ENCODE data around the gene LRP1B.
"Not testable (repeated sequence)": the region's sequence is repeated elsewhere in the genome, so short reads cannot be mapped to it uniquely, and the experiment has no call there.

LRP1B gene

DNA sequence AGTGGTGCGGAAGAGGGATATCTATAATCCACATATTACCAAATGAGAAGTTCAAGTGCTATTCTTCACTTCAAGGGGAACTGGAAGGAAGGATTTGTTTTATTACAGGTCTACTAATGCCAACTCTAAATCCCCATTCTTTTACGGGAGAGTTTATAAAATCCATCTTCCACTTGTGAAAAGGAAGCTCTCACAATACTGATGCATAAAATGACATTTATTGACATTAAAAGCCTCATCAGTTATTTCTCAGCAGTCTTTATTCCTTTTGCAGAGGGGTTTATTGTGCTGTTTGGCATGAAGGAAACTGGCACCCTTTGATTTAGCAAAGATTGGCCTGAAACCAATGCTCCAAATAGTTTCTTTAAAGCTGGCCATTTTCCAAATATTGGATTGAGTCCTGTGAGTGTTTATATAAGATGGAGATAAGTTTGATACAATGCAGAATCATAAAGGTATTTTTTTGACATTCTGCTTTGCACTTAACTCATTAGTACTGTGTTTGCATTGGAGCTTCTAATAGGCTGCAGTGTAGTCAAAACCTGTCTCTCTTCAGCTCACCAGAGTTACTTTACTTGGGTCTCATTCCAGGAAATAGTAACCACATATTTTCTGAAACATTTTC, 26.6 kb downstream of the LRP1B start:
- DNase-seq (ENCODE audit: low read depth in 2 of 3, low spot score in 1 of 3), result no peak

DNA sequence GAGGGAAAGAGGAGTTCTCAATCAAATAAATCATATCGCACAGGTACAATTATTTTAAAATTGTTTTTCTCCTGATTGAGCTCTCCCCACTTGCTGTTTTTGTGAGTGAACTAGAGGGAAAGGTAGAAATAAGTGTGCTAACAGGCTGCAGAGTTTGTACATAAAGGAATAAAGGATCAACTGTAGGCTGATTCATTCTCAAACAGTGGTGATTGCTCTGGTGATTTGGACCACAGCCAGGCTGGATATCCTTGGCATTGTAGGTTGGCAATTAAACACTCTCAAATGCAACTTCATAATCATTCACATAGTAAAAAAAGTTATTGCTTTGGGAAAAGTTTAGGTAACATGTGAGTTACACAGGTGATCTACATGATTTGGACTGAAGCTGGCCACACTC, 29.8 kb downstream of the LRP1B start:
- no peak for DNase-seq (ENCODE audit: low read depth in 2 of 3, low spot score in 1 of 3)

DNA sequence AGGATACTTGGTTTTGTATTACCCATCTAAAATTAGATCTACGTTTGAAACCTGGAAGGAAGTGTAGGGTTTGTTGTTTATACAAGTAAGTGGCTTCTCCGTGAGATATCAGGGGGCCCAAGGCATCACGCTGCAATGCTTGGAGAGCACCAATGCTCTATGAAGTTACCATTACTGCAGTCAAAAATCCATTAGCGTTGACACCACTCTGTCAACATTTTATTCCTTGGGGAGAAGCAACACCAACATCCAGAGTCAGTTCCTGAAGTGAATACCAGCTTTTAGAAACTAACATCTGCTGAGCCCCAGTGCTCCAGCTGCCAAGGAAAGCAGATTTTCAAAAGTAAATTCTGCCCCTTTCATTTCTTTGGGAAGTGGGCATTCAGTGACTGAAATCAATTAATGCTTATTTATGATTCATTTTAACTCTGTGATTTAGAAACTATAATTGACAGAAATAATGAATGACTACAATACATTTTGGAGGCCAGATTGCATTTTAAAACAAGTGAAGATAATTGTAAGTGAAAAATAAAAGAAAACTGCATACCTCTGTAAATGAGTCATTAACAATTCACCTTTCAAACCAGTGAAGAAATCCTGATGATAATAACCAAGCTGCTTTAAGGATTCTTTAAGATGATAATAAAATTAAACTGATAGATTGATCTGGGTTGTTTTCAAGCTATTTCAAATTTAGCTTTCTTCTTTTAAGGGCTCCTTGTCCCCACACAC, 30.5 kb downstream of the LRP1B start:
- no peak for DNase-seq (ENCODE audit: low read depth in 2 of 3, low spot score in 1 of 3)

DNA sequence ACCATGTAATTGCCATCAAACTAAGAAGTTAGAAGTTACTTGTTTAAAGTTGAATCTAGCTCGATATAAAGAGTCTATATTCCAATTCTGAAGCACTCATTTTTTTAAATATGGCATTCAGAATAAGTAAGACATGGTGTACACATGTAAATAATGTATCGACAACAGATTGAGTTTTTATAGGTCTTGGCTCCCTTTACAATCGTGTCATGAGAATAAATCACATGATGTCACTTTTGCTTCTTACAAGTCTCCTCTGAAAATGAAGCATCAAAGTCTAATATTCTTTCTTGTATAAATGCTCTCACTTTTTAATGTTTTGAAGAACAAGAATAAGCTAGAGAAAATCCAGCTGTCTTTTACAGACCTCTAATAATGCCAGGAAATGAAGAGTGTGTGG, 33.1 kb downstream of the LRP1B start:
- DNase-seq (ENCODE audit: low read depth in 2 of 3, low spot score in 1 of 3), result no peak

DNA sequence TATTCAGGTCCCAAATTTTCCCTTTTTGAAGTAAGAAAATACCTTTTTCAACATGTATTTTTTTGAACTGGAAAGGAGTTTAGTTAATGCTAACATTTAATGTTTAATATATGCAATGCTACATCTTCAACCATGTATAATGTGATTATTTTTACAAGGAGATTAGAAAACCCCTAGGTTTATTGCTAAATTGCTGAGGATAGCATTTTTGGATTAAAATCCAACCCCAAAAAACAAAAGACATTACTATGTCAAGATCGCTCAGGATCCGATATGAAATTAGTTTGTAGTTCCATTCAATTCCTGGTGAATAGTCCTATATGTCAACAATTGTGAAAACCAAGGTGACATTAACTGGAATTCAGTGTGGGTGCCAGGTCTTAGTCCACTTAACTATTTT, 35.2 kb downstream of the LRP1B start:
- no peak for DNase-seq (ENCODE audit: low read depth in 2 of 3, low spot score in 1 of 3)

DNA sequence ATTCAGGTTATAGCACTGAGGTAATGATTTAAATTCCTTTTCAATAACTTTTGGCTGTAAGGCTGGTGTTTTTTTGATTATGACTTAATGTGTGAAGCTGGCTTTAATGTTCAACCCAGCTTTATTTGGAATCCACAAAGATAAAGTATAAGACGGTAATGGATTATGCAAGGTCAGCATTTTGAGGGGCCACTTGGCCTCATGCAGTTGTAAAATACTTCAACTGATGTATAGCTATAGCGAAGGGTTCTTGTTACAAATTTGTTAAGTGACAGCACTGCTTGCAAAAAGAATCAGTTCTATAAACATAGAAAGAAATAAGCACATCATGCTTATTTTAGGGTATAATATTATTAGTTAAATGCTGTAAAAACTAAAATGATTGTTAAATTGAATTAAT, 36.6 kb downstream of the LRP1B start:
- no peak for DNase-seq (ENCODE audit: low read depth in 2 of 3, low spot score in 1 of 3)

DNA sequence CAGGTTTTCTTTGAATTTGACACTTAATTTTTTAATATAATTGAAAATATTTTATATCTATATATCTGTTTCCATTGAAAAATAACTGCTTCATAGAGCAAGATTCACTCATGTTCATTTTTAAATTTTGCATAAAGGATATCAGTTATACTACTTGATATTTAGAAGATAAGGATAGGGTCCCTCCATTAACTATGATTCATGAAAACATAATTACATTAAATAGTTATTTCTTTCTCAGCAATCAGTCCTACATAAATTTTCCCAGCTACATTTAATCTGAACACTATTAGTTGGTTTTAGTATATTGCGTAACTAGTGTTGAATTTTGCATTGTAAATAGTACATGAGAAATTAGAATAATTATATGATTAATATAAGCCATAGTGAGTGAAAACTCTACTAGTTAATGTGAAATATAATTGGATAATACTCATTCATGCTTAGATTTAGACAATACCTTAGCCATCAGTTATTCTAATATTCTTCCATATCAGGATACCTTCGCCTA, 42.7 kb downstream of the LRP1B start:
- no peak for DNase-seq (ENCODE audit: low read depth in 2 of 3, low spot score in 1 of 3)

DNA sequence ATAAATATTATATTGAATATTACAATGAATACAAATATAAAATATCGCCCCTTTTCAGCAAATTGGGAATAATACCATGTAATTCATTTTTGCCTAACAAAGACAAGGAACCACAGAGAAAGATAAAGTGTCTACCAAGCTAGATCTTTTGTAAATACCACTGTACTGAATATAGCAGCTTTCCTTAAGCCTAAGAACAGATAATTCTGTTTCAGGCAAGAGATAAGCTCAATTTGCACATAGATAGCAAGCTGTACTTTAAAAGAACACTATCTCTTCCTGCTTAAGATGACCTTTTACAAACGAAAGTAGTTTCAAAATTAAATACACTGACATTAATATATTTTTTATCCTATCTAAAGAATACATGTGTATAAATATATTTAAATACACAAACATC, 43.2 kb downstream of the LRP1B start:
- not testable (repeated sequence) for DNase-seq (ENCODE audit: low read depth in 2 of 3, low spot score in 1 of 3)

DNA sequence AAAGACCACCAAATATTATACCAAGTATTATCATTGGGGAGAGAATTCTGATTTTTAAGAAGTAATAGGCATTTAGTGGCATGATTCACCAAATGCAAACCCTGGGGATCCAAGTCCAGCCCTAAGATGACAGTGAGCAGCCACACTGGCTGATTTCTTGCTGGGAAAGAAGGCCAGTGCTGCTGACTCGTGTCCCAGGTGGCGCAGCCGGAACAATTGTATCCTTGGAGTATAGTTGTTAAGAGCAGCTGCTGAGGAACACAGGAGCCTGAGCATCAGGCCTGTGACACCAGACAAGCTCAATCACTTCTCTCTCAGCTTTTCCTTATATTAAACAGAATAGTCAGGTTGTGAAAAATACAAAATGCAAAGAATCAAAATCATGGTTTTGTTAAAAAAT, 48.4 kb downstream of the LRP1B start:
- no peak for DNase-seq (ENCODE audit: low read depth in 2 of 3, low spot score in 1 of 3)

DNA sequence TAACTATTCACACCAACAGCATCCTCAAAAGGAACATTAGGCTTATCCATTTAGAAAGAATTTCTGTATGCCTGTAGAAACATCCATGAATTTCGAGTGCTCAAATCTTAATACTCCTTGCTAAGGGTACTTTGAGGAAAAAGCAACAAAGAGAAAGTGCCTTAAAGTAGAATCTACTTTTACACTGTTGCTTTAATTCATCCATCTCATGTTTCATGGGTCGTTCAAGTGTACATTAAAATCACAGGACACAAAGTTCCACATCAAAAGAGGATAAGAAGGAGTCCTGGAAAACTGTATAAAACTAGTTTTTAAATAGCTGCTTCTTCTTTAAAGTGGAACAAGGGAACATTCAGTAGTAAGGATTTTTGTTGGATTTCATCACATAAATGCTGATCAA, 54.5 kb downstream of the LRP1B start:
- DNase-seq (ENCODE audit: low read depth in 2 of 3, low spot score in 1 of 3), result no peak

DNA sequence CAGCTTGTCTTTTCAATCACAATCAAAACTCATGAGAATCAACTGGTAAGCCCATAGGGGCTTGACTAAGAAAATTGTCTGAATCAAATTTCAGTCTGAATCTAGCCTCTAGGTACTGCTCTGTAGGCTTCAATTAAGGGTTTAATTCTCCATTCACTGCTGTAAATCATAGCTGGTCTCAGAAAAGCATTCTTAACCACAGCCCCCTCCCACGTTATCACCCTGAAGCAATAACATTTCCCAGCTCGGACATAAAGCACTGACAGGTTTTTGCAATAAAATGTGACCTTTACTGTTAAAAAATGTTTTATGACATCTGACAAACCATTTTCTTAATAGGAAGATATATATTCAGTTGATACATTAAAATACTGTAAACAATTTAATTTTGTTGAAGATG, 55.0 kb downstream of the LRP1B start:
- no peak for DNase-seq (ENCODE audit: low read depth in 2 of 3, low spot score in 1 of 3)

DNA sequence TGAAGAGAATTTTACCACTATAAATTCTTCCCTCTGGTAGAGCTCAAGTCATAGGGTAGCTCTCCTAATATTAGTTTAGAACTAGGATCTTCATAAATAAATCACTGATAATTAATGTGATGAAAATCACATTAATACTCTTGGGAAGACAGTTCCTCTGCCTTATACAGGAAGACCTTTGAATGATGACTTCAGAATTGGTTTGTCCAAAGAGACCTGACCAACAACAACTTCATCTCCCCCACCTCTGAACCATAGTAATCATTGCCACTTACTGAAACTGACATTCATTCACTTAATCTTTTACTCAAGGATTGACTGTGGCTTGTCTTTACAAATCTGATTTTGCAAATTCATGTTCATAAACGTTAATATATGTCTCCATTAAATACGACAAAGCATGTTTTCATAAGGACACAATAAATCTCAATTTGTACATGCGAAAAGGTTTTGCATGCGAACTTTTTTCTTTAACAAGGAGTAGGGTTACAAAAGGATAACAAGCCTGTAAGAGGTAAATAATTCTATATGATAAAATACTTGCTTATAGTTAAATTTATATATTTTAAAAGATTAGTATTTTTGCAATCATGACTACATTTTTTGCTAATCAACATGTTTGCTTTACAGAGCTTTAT, 61.4 kb downstream of the LRP1B start:
- no peak for DNase-seq (ENCODE audit: low read depth in 2 of 3, low spot score in 1 of 3)

DNA sequence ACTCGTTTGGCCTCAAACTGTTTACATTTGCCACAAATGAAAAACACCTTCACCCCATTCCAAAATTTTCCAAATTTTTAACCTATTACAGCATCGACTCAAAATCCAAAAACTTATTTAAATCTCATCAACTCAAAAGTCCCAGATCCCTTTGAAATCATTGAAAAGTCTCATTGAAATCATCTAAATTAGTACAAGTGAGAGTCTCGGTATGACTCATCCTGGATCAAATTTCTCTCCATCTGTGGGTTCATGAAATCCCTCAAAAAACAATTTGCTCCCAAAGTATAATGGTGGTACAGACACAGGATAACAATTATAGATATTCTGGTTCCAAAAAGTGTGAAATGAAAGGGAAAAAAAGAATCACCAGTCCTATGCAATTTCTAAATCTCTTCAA, 65.1 kb downstream of the LRP1B start:
- DNase-seq (ENCODE audit: low read depth in 2 of 3, low spot score in 1 of 3), result no peak

DNA sequence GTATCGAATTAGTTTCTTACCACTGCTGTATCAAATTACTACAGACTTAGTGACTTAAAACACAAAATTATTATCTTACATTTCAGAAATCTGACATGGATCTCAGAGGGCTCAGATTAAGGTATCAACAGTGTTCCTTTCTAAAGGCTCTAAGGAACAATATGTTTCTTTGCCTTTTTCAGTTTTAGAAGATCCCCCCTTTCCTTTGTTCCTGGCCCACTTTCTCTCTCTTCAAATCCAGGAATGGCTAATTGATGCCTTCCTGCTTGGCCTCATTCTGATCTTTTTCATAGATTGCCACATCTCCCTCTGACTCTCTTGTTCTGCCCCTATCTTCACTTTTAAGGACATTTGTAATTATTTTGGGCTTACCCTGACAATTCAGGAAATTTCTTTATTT, 65.7 kb downstream of the LRP1B start:
- no peak for DNase-seq (ENCODE audit: low read depth in 2 of 3, low spot score in 1 of 3)

DNA sequence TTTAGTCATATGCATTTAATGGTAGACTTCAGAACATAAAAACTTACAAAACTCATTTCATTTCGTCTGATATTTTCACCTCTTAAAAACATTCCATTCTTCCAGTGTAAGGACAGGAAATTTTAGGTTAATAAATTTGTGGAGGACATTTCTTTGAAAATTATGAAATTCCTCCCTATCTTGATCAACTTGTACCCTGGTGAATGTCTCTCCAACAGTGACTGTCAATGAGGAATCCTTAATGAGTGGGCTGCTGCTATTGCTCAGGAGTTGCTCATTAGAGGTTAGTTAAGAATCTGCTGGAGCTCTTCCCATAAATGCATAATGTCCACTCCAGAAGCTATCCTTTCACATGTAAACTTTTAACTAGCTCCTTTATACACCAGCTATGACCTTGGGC, 69.1 kb downstream of the LRP1B start:
- DNase-seq (ENCODE audit: low read depth in 2 of 3, low spot score in 1 of 3), result no peak

DNA sequence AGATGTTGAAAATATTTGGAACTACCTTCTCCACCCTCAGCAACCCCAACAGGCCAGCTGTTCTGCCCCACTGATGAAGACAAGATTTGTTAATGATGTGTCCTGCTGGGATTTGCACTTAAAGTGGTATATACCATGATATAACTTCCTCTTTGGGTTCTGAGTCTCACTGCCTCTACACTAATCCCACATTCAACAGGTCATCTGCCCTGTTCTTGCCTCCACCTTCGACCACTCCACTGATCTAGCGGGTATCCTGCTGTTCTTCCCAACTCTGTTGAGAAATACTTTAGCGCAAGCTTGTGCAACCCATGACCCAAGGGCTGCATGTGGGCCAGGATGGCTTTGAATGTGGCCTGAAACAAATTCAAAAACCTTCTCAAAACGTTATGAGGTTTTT, 72.7 kb downstream of the LRP1B start:
- no peak for DNase-seq (ENCODE audit: low read depth in 2 of 3, low spot score in 1 of 3)

DNA sequence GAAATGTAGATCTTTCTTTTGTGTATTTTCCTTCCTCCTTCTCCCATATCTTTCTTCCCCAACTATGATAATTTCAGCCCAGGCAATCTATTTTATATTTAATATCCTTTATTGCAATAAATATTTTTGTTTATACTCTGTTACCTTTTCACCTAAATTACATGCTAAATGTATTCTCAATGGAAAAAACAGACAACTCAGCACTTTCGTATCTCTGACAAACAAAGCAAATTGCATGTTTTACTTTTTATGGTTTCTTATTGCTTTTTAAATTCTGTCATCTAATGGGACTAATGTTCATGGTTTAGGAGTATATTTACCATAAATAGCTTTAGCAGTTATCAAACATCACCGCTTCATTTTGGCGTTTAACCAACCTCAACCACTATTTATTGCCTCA, 74.0 kb downstream of the LRP1B start:
- DNase-seq (ENCODE audit: low read depth in 2 of 3, low spot score in 1 of 3), result no peak

DNA sequence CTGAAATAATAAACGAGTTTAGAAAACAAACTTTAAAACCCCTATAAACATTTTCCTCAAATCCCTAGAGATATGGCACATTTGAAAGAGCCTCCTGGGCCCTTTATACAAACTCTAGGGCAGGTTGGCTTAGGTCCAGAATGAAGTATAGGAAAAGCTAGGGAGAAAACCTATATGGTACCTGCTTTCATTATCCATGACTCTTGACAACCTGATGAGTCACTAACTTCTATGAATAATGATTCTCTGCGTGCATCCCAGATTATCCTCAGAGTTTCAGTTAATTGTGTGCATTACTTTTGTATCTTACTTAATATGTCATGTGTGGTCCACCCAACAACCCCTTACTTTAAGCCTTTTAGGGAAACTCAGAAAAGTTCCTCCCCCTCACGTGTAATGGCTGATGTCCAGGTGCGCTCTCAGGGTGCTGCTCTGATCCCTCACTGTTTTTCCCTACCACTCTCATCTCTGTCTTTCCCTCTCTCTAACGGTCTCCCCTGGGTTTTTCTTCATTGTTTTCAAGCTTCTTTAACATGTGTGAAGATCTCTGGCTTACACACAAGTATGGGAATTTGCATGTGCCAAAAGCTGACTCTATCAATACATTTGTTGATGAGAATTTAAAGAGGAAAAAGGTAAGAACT, 78.5 kb downstream of the LRP1B start:
- DNase-seq (ENCODE audit: low read depth in 2 of 3, low spot score in 1 of 3), result no peak

DNA sequence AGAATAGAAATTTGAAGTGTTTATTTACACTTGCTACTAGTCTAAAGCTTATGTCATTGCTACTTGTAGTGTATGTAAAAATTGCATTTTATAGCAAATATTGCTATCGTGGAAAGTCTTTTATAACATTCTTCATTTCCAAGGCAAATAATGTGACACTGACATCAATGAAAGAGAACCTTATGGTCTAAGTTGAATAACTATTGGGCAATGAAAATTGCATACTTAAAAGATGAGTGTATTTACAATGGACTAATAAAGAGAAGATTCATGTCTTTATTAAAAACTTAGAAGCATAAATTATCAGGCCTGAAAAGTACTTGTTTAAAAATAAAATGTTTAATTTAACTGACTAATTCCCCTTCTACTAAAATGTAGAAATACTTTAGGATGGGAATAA, 82.2 kb downstream of the LRP1B start:
- no peak for DNase-seq (ENCODE audit: low read depth in 2 of 3, low spot score in 1 of 3)

DNA sequence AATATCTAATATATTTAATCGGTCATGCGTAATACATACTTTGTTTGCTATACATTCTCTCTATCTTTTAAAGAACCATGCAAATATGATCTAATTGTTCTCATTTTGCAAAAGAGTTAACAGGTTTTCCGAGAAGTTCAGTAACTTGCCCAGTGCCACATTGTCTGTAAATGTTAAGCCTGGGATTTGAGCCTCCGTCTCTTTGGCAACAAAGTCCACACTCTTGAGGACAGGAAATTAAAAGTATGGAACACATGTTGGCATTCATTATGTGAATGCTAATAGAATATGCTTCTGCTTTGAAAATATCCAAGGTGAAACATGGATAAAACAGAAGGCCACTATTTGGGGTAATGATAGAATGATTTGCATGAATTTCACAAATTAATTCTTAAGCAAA, 85.2 kb downstream of the LRP1B start:
- DNase-seq (ENCODE audit: low read depth in 2 of 3, low spot score in 1 of 3), result no peak

DNA sequence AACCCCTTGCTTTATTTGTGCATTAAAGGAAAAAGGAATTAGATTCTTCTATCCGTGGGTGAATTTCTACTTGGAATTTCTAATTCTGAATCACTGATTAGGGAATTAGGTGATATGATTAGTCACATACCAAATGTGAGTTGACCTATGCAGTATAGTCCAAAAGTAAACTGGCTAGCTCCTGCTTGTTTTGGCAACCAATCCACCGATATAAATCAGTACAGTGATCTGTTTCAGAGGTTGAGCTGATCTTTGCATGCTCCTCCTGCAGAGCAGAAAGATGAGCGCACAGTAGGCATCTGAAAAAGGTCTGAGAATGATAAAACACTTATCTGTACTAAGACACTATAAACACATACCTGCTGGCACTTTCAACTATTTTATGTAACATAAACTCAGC, 86.6 kb downstream of the LRP1B start:
- DNase-seq (ENCODE audit: low read depth in 2 of 3, low spot score in 1 of 3), result no peak

Measured in stimulated activated CD4-positive, alpha-beta T cell treated with anti-CD3 and anti-CD28 coated beads, Interleukin-12 subunit alpha, Interleukin-12 subunit beta, amount 100 ng/mL, for 48 hours (primary cell).